ENCODE measurements around the gene GRIK4.

GRCh38 chr11:120830085-120830620, 318.6 kb downstream of the GRIK4 start:
- TF ChIP-seq CTCF (IDR thresholded peaks at IDR 0.05; ENCODE audit: insufficient read depth, low read depth, low read length) (no peak), EZH2 (IDR thresholded peaks at IDR 0.05; ENCODE audit: insufficient read depth, low read length) (no peak)
